DMS 273 (cell line): ENCODE data around the gene ZSWIM5.
"Not testable (repeated sequence)": the region's sequence is repeated elsewhere in the genome, so short reads cannot be mapped to it uniquely, and the experiment has no call there.

Experiments used
- DNase-seq: peaks from one replicate; lab custom pipeline; 2025; ENCODE audit not compliant: unreplicated experiment; lab: John Stamatoyannopoulos, UW

The ZSWIM5 gene

DNA sequence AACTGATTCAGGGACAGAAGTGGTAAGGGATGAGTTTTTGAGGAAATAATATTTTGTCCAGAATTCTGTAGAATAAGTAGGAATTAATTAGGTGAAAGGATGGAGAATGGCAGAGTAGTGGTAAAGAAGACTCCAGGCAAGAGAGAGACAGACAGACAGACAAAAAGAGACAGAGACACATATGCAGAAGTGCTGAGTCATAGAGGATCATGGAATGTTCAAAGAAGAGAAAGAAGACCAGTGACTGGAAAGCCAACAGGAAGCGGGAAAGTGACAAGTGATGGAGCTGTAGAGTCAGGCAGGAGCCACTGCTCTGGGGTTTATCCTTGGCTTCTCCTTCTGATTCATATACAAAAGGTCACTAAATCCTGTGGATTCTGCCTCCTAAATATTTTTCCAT lies 108.5 kb downstream of the ZSWIM5 start:
- DNase-seq = no peak

DNA sequence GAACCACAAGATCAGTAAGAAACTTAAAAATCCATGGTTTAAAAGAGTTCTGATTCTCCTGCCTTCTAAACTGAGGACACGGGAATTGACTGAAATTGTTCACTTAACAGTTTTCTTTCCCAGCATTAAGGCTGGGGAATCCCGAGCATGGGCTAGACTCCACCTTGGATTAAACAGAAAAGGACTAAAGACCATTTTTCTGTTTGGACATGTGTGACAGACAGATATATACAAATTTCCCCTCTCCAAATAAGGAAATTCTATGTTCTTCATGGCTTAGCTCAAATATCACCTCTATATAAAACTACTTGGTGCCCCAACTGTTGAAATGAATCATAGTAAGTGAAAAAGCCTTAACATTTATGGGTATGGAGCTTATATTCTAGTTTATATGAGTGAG lies 109.3 kb downstream of the ZSWIM5 start:
- DNase-seq = no peak

DNA sequence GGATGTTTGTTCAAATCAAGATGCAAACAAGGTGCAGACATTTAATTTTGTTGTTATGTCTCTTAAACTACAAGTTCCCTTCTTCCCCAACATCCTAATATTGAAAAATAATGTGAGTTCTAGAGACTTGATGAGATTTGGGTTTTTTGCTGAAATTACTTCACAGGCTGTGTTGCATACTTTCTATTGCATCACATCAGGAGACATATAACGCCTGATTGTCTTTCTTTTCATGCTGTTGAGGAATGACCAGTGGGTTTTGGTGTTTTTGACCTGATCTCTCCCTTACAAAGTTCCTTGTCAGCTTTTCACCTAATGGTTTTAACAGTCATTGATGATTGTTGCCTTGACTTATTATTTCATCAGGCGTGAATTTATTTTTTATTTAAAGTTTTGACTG lies 111.0 kb downstream of the ZSWIM5 start:
- DNase-seq = no peak

DNA sequence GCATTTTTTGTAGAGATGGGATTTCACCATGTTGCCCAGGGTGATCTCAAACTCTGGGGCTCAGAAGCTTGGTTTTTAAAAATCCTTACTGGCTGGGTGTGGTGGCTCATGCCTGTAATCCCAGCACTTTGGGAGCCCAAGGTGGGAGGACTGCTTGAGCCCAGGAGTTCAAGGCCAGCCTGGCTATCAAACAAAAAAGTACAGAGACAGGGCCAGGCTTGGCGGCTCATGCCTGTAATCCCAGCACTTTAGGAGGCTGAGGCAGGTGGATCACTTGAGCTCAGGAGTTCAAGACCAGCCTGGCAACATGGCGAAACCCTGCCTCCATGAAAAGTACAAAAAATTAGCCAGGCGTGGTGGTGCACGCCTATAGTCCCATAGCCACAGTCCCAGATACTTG lies 112.0 kb downstream of the ZSWIM5 start:
- DNase-seq = not testable (repeated sequence)

DNA sequence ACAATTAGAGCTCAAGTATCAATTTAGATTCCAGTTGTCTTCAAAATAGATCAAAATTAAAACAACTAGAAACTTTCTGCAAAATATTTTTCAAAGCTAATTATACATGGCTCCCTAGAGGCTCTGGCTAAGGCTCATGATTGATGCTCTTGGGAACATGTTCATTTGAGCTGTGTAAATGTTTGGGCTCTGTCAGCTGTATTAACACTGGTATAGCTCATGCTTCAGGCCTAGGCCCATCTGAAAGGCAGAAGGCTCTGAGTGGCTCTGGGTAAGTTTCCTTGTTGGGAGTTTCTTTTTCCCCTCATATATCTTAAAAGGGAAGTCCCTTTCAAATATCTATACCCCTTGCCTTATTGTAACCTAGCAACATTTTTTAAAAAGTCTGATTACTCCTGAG lies 113.1 kb downstream of the ZSWIM5 start:
- DNase-seq = no peak

DNA sequence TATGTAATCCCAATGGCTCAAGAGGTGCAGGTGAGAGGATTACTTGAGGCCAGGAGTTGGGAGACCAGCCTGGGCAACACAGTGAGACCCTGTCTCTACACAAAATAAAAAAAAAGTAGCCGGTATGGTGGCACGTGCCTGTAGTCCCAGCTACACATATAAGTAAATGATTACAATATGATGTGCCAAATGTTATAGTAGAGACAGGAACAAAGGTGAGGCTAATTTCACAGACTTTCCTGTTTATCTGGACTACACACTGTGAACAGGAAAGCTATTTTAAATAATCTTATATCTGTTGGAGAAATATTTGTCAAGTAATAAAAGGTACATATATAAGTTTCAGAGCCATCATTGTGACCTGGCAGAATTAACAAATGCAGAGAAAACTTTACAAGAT lies 116.7 kb downstream of the ZSWIM5 start:
- no peak for DNase-seq

DNA sequence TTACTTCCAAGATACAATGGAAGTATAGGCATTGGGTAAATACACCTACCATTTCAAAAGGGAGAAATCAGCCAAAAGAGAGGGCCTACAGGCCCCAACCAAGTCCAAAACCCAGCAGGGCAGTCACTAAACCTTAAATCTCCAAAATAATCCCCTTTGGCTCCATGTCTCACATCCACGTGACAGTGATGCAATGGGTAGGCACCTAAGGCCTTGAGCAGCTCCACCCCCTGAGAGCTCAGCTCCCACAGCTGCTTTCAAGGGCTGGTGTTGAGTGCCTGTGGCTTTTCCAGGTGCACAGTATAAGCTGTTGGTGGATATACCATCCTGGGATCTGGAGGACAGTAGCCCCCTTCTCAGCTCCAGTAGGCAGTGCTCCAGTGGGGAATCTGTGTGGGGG lies 121.8 kb downstream of the ZSWIM5 start:
- DNase-seq = no peak

DNA sequence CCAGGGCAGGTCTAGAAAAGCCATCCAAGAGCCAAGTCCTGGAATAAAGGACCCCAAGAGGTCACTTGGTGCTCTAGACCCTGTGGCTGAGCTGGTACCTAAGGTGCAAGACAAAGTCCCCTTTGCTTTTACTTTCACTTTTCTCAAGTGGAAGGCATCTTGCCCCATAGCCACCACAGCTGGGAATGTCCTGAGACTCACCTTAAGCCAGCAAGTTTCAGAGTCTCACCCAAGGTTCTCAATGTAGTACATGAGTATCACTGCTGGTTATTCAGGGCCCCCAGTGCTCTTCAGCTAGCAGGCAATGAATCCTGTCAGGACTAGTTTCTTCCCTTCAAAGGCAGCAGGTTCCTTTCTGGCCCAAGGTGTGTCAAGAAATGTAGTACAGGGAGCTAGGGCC lies 126.9 kb downstream of the ZSWIM5 start:
- DNase-seq = no peak

DNA sequence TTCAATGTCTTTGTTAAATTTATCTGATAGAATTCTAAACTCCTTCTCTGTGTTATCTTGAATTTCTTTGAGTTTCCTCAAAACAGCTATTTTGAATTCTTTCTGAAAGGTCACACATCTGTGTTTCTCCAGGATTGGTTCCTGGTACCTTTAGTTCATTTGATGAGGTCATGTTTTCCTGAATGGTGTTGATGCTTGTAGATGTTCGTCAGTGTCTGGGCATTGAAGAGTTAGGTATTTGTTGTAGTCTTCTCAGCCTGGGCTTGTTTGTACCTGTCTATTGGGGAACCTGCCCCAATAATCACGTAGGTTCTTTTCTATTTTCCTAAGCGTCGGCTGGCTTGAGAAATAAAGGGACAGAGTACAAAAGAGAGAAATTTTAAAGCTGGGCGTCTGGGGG lies 129.4 kb downstream of the ZSWIM5 start:
- not testable (repeated sequence) for DNase-seq

DNA sequence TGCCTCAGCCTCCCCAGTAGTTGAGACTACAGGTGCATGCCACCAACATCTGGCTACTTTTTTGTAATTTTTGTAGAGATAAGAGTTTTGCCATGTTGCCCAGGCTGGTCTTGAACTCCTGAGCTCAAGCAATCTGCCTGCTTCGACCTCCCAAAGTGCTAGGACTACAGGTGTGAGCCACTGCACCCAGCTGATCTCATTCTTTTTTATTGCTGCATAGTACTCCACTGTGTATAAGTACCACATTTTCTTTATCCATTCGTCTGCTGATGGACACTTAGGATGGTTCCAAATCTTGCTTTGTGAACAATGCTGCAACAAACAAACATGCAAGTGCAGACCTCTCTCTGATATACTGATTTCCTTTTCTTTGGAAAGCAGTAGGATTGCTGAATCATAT lies 134.8 kb downstream of the ZSWIM5 start:
- no peak for DNase-seq

DNA sequence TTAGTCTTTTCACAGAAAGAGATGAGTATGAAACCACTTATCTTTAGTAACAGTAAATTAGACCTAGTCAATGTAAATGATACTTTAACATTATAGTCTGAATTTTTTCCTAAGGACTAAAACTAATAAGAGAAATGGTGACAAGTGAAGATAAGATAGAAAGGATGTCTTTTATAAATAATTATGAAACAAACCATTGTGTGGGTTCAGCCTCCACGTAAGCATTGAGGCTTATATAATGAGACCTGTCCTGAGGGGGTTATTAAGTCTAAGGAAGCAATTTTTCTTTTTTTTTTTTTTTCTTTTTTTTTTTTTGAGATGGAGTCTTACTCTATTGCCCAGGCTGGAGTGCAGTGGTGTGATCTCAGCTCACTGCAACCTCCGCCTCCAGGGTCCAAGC lies 138.6 kb downstream of the ZSWIM5 start:
- DNase-seq = no peak

DNA sequence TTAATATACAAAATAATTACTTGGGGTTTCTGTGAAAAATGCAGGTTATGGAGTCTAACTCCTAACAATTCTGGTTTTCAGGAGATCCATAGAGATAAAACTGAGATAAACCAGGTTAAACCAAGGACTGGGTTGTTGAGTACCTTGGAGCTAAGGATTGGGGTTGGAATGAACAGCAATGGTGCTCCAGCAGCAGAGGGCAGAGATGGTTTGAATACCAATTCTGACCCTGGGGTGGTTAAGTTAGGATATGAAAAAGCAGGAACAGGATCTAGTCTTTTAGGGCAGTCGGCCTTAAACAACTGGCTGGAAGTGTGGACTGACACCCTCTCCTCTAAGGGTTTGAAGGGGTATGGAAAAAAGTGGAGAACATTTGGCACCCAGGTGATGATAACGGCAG lies 141.3 kb downstream of the ZSWIM5 start:
- DNase-seq = no peak

DNA sequence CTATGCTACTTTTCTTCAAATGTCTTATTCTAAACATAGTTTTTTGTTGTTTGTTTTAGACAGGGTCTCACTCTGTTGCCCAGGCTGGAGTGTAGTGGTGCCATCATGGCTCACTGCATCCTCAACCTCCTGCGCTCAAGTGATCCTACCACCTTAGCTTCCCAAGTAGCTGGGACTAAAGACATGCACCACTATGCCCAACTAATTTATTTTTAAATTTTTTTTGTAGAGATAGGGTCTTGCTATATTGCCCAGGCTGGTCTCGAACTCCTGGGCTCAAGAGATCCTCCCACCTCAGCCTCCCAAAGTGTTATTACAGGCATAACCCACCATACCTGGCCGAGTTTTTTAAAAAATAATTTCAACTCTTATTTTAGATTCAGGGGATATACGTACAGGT lies 143.9 kb downstream of the ZSWIM5 start:
- DNase-seq = not testable (repeated sequence)

DNA sequence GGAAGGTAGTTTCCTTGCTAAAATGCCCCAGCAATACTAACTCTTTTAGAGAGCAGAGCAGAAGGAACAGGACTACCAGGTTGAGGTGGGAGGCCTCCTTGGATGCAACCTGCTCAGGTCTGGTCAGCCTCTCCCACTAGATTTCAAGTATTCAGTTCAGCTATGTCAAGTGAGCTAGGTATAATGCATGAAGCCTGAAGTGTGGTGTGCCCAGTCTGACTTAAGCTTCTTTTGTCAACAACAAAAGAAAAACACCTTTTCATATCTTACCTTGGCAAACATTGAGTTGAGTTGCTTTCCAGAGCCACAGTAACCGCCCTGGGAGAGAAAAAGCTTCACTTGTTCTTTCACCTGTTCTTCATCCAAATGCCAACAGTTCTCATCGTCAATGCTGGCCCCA lies 146.6 kb downstream of the ZSWIM5 start:
- DNase-seq = no peak

DNA sequence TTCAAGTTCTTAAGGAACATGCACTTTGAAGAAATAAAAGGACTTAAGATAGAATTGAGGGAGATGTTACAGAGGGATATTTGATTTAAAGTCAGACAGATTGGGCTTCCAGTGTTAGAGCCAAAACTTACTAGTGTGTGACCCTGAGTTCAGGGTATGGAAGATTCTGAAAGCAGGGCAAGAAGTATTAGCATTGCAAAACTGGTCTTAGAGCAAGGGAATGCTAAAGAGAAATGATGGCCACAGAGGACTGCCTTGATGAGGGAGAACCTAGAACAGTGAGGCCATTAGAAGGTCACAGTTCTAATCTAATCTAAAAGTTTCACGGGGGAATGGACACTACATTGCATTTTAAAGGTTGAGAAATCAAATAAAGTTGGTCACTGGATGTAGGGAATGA lies 148.9 kb downstream of the ZSWIM5 start:
- DNase-seq = no peak

DNA sequence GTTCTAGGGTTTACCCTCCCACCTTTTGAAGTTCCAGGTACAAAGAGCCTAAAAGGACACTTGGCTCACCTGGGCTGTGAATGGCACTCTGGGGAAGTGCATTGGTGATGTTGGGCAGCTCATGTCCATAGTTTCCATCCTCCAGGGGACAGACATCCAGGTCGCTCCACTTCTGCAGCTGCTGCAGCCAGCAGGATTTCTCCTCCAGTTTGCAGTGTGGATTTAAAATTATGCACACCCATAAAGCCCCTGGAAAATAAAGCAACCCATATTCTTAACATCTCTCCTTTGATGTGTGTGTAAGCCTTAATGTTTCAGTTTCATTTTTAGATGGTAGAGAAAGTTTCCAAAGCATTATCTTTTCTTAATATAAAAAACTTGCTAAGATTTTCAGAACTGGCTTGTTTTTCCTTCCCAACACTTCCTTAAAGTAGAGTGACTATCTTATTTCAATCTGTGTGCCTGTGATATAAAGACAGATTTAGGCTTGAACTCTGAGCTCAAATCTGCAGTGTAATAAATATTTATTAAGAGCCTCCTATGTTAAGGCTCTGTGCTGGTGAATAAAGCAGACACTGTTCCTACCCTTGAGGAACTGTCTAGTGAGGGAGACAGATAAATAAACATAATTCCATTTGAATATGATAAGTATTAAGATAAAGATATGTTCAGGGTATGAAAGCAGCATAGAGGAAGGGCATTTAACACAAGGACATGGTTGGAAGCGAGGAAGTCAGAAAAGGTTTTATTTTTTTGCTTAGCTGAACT lies 155.2 kb downstream of the ZSWIM5 start:
- DNase-seq = no peak

DNA sequence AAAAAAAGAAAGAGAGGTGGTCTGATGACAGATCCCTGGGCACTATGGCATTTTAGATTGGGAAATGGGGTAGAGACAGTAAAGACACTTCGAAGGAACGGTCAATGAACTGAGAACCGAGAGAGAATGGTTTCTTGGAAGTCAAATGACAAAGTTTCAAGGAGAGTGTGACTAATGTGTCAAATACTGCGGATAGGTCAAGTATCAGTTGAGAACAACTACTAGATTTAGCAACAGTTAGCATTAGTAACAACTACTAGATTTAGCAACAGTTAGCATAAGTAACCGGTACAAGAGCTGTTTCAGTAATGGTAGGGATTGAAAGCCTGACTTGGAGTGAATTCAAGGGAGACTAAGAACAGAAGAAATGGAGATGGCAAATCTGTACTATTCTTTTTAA lies 159.4 kb downstream of the ZSWIM5 start:
- no peak for DNase-seq

DNA sequence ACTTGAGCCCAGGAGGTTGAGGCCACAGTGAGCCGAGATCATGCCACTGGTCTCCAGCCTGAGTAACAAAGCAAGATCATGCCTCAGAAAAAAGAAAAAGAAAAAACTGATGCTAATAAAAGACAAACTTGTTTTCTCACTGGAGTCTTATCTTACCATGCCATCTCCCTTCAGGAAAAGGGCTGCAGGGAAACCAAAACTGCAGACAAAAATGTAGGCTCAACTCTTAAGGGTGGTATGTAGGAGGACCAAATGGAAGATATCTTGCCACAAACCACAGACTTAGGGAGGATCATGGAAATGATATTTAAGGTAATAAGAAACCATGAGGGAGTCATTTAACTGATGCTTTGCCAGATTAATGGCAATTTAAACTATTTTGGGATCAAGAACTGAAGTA lies 161.5 kb downstream of the ZSWIM5 start:
- DNase-seq = no peak

DNA sequence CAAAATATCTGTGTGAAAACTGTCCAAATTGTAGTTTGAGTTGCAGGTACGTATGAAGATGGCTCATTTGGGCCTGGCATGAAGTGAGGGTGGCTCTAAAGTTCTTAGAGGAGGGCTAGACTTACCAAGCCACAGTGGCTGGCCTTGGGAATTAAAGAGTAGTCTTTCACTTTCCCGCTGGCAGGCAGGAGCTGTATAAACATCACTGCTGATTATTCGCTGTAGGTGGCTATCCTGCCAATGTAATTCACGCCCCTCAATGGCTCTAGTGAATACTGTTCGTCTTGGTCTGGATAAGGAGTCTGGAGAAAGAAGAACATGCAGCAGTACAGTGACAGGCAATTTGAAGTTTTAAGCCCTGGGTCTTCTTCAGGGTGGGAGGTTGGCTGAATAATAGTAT lies 163.3 kb downstream of the ZSWIM5 start:
- no peak for DNase-seq

DNA sequence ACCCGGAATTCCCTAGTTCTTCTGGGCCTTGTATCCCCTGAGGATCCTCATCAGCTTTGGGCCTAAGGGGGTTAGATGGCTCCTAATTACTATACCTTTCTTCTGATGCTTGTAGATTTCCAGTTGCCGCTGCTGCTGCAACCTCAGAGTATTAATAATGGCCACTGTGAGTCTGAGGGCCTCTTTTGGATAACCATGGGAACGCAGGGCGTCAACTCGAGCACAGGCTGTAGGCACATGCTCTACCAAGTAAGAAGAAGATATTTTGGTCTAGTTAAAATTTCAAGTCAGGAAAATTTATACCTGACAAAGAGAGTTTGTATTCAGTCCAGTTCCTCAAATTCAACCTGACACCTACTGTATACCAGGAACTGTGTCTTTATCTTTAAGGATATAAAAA lies 166.1 kb downstream of the ZSWIM5 start:
- no peak for DNase-seq

DNA sequence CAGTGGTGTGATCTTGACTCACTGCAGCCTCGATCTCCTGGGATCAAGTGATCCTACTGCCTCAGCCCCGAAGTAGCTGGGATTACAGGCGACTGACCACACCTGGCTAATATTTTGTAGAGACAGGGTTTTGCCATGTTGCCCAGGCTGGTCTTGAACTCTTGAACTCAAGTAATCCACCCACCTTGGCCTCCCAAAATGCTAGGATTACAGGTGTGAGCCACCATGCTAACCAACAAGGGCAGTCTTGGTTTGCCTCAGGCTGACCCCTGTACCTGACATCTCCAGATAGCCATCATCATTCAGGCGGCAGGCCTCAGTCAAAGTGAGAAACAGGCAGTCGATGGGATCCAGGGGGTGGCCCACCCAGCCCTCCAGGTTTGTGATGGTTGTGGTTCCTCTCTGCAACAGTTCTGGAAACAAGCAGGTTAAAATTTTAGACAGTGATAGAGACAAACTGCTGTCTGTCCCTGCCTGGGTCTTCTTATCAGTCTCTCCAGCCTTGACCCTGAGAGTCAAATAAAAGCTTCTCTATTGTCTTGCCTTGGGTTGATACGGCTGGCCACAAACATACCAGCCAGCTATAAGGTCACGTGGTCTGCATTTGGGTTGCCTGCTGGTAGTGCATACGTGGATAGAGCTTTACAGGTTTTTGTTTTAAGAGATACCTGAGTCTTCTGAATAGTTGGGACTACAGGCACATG lies 167.6 kb downstream of the ZSWIM5 start:
- no peak for DNase-seq

DNA sequence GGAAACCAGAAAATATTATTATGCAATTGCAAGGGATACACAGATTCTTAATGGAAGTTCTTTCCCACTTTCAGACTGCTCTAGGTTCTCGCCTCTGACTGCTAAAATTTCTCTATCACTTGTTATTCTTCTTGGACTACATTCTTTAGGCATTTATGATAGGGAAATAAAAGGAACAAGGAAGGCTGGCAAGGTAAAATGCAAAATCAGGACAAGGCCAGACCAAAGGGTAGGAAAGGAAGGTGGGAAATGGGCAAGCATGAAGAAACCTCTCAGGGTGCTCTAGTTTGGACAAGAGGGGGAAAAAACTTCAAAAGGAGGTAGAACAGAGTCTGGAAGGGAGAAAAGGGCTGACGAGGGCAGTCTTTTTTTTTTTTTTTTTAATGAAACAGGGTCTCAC lies 168.2 kb downstream of the ZSWIM5 start:
- DNase-seq = no peak

DNA sequence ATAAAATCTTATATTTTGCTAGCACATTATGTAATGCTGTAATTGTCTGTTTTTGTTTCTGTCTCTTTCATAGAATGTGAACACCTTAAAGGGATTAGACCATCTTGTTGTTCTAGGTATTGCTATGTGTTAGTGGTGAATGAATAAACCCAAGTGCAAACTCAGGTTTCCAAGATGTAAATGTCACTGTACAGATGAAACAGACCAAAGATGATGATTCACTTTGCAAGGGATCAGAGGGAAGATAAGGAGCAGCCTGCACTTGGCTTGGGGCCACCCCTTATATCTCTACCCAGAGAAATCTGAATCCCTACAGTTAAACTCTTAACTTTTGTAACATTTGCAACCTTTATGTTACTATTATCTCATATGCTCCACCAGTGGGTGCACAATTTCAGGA lies 168.9 kb downstream of the ZSWIM5 start:
- no peak for DNase-seq
